ENCODE data around the gene NOSTRIN.

Gene NOSTRIN

DNA sequence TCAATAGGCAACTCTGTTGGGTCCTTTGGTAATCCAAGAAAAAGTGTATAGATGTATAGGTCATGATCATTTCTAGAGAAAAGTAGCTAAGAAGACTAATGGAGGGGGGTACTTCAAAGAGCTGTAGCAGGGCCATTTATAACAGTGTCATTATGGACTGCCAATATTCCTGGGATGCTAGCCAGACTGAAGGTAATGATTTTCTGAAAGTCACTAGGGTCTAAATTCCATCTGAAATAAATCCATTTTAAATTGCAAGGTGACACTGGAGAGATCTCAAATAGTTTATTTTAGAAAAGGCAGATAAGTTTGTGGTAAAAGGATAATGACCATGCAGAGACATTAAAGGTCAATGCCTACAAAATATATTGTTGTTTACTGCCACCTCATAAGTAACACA lies 92.3 kb downstream of the NOSTRIN start:
- Histone ChIP-seq H3K4me3 (replicated peaks; ENCODE audit: insufficient read depth, low read length) (no peak overlapping the region), H3K27me3 (ENCODE audit: insufficient read depth, poor library complexity, severe bottlenecking) (no peaks in the 10 kb centered on the region), H3K27ac (replicated peaks) (no peak overlapping the region)
- TF ChIP-seq GABPA (IDR thresholded peaks at IDR 0.05; ENCODE audit: low read depth) (no peak), POLR2AphosphoS5 (IDR thresholded peaks at IDR 0.05; ENCODE audit: low read depth) (no peak), SPI1 (IDR thresholded peaks at IDR 0.05; ENCODE audit: borderline replicate concordance, low read depth) (no peak), REST (IDR thresholded peaks at IDR 0.05; ENCODE audit: insufficient replicate concordance, low read depth) (no peak)
- TF ChIP-seq, protein P1, sequence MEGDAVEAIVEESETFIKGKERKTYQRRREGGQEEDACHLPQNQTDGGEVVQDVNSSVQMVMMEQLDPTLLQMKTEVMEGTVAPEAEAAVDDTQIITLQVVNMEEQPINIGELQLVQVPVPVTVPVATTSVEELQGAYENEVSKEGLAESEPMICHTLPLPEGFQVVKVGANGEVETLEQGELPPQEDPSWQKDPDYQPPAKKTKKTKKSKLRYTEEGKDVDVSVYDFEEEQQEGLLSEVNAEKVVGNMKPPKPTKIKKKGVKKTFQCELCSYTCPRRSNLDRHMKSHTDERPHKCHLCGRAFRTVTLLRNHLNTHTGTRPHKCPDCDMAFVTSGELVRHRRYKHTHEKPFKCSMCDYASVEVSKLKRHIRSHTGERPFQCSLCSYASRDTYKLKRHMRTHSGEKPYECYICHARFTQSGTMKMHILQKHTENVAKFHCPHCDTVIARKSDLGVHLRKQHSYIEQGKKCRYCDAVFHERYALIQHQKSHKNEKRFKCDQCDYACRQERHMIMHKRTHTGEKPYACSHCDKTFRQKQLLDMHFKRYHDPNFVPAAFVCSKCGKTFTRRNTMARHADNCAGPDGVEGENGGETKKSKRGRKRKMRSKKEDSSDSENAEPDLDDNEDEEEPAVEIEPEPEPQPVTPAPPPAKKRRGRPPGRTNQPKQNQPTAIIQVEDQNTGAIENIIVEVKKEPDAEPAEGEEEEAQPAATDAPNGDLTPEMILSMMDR (IDR thresholded peaks at IDR 0.05; ENCODE audit: insufficient read depth, low read length), result no peak
- DNase-seq (ENCODE audit: low read depth in 1 of 2, low spot score in 1 of 2), result no peak

DNA sequence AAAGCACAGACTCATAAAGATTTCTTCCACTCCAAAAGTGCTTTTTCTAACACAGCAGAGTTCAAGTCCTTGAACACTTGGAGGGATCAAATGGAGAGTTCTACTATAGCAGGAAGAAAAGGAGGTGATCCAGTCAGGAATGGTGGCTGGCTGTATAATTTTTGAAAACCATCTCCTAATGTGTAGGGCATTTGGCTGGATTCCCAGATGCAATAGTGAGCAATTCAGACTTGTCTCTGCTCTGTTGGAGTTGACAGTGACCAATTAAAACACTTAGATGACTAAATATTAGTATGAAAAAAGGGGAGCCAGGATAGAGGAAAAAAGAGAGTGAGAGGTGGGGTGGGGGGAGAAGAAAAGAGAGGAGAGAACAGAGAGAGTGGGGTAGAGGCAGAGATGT lies 93.3 kb downstream of the NOSTRIN start:
- DNase-seq (ENCODE audit: low read depth in 1 of 2, low spot score in 1 of 2), result no peak
- no peaks in the 10 kb centered on the region for H3K27me3 ChIP-seq (ENCODE audit: insufficient read depth, poor library complexity, severe bottlenecking)
- no peak overlapping the region for H3K4me3 ChIP-seq (replicated peaks; ENCODE audit: insufficient read depth, low read length)
- TF ChIP-seq, protein P1 (IDR thresholded peaks at IDR 0.05; ENCODE audit: insufficient read depth, low read length), result no peak
- no peak for TF ChIP-seq GABPA (IDR thresholded peaks at IDR 0.05; ENCODE audit: low read depth)
- no peak for TF ChIP-seq REST (IDR thresholded peaks at IDR 0.05; ENCODE audit: insufficient replicate concordance, low read depth)
- TF ChIP-seq SPI1 (IDR thresholded peaks at IDR 0.05; ENCODE audit: borderline replicate concordance, low read depth), result no peak
- TF ChIP-seq POLR2AphosphoS5 (IDR thresholded peaks at IDR 0.05; ENCODE audit: low read depth), result no peak
- no peak overlapping the region for H3K27ac ChIP-seq (replicated peaks)

GRCh38 chr2:168896783-168897182 lies 94.3 kb downstream of the NOSTRIN start:
- peak; percentile 3 to 40 for DNase-seq (ENCODE audit: low read depth in 1 of 2, low spot score in 1 of 2)
- no peaks in the 10 kb centered on the region for H3K27me3 ChIP-seq (ENCODE audit: insufficient read depth, poor library complexity, severe bottlenecking)
- no peak overlapping the region for H3K27ac ChIP-seq (replicated peaks)
- H3K4me3 ChIP-seq (replicated peaks; ENCODE audit: insufficient read depth, low read length), result no peak overlapping the region
- TF ChIP-seq SPI1 (IDR thresholded peaks at IDR 0.05; ENCODE audit: borderline replicate concordance, low read depth) (no peak; the same call in 1 of the 2 replicates), POLR2AphosphoS5 (IDR thresholded peaks at IDR 0.05; ENCODE audit: low read depth) (no peak), REST (IDR thresholded peaks at IDR 0.05; ENCODE audit: insufficient replicate concordance, low read depth) (no peak), GABPA (IDR thresholded peaks at IDR 0.05; ENCODE audit: low read depth) (no peak)
- TF ChIP-seq, protein P1 (IDR thresholded peaks at IDR 0.05; ENCODE audit: insufficient read depth, low read length), result no peak

Measured in HL-60 (cell line).